Fibroblast of the conjunctiva (primary cell): ENCODE measurements around the gene PLXNB3.
A peak's percentile ranks its signal among the peaks of the same experiment; 100 is the strongest.

Experiments
- DNase-seq: peaks from one replicate; pipeline ENCODE4 v3.0.0-alpha.2; 2010; ENCODE audit warnings: low read depth

PLXNB3 gene

DNA sequence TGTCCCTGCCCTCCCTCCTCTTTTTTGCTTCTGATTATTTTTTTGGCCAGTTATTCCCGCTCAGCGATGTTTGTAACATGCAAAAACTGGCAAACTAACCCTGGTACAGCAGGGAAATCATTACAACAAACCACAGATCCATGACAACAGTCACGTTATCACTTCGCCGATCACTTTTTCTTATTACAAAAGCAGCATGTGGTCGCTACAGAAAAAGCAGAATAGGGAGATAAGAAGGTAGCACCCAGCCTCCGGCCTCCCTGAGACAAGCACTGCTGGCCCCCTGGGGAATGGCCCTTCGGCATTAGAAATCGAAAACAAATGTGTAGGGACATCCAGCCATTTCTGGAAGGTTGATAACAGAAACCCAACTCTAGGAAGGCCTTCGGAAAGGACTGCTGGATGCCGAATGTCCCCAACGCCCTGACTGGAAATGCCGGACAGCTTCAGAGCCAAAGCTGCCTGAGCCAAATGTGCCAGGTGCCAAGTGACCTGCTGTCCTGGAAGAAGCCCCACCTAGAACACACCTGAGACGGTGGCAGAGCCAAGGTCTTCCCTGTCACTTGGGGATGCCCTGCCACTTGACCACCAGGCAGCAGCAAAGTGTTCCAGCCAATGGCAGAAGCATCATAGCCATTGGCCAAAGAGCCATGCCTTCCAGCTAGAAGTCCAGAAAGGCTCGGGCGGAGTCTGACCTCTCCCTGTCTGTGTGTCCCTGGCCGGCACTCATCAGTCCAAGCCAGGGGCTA lies 27.2 kb downstream of the PLXNB3 start:
- DNase-seq, result no peak

DNA sequence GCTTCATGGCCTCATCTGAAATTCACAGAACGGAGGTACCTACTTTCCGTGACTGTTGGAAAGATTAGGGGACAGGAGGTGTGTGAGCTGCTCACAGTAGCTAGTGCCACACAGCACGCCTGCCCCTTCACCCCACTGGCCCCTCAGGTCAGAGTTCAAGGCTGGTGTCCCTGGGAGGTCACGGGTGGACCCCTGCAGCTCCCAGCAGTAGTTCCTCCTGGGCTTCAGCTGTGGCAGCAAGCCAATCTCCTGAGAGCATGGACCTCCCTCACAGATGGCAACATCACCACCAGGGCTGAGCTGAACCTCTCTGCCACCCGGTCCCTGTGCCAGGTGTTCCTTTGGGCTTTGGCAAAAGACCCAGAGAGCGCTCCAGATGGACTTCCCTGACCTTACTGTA lies 28.3 kb downstream of the PLXNB3 start:
- no peak for DNase-seq

- no peak for DNase-seq
Measured at GRCh38 chrX:153793291-153793690, 29.2 kb downstream of the PLXNB3 start.

- DNase-seq, result peak; percentile 94
Measured at GRCh38 chrX:153794018-153794896, 30.2 kb downstream of the PLXNB3 start, which contains the start of the genes IDH3G and SSR4. Gene IDH3G (minus strand): TSS chrX:153794375. CDS start chrX:153794326, 49 bp downstream. Gene SSR4 (plus strand): TSS chrX:153794668. CDS start chrX:153794688, 20 bp downstream.

DNA sequence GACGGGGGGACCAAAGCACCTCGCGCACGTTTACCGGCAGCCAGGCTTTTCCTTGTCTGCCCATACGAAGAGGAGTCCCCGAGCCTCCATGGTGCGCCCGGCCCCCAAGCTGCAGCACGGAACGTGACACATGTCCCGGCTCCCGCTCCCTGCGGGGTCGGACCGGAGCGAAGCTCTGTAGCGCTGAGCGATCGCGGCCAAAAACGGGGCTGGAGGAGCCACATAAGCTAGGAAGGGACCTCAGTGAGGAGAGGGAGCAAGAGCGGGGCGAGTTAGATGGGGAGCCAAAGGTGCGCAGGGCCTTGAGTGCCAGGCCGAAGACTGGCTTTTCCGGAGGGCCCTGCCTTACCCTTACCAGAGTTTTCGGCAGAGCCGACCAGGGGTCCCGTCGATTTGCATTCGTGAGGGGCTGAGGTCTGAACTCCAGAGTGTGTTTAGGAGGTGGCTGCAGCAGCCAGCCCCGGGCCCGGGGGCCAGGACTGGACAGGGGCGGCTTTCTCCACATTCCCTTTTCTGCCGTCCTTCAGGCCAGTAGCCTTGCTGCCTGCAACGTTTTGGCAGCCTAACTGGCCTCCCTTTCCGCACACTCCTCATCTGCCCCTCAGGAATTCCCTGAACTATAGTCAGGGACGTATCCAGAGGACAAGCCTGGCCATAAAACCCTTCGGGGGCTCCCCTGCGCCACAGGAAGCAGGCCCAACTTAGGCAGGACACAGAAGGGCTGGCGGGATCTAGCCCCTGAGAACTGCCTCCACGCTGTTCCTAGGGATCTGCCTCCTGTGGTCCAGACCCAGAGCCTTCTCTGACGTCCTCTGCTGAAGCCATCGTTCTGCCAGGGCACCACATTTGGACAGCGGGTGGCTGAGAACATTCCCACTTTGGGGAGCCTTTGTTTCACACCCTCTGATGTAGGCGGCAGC lies 31.1 kb downstream of the PLXNB3 start:
- no peak for DNase-seq

DNA sequence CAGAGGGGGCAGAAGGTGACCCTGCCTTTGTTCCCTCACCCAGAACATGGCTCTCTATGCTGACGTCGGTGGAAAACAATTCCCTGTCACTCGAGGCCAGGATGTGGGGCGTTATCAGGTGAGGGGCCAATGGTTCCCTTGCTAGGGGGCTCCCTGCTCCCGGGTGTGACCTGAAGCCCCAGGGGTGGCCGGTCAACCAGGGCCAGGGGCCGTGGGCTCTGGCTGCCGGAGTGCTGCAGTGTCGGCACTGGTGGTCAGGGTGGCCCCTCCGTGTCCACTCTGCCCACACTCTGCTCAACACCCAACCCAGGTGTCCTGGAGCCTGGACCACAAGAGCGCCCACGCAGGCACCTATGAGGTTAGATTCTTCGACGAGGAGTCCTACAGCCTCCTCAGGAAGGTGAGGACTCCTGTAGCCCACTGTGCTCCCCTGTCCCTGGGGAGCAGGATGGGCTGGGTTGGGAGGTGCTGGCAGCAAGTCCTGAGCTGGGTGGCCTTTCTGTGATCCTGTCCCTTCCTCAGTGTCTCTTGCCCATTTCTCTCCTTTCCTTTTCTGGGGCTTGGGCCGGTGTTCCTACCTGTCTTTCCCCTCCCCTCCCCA lies 33.5 kb downstream of the PLXNB3 start:
- no peak for DNase-seq

DNA sequence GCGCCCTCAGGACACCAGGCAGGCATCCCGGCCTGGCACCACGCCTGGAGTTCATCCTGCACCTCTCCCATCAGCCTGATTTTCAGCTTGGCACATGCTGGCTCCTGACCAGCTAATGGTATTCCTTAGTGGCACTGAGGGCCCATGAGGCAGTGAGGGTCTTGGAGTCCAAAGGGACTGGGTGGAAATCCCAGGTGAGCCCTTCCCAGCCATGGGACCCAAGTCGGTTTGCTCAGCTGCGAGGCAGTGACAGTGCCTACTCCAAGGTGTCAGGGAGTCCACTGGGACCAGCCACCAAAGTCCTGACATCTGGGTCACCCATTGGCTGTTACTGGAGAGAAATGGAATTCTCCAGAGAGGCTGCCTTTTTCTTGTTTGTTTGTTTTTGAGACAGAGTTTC lies 35.3 kb downstream of the PLXNB3 start:
- DNase-seq, result no peak

DNA sequence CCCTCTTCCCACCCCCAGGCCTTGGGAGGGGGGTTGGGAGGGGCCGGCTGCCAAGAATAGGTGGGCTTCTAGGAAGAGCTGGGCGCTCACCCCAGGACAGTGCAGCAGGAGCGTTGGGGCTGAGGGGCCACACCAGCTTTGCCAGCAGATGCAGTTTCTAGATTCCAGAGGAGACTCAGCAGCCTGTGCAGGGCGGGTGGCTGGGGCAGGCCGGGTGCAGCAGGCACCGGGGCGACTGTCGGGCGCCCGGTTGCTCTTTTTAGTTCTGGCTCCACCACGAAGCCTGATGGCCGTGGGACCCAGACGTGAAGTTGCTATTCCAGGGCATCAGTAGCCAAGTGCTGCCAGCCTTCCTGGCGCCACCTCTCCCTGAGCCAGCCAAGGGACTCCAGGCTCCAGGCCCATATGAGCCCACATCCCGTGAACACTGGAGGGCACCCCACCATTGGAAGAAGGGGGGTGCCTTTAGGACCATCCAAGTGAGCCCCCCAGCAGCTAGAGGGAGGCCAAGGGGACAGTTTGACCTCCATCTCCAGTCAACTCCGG lies 36.2 kb downstream of the PLXNB3 start:
- DNase-seq, result no peak

GRCh38 chrX:153800746-153801145 lies 36.7 kb downstream of the PLXNB3 start:
- DNase-seq, result no peak

DNA sequence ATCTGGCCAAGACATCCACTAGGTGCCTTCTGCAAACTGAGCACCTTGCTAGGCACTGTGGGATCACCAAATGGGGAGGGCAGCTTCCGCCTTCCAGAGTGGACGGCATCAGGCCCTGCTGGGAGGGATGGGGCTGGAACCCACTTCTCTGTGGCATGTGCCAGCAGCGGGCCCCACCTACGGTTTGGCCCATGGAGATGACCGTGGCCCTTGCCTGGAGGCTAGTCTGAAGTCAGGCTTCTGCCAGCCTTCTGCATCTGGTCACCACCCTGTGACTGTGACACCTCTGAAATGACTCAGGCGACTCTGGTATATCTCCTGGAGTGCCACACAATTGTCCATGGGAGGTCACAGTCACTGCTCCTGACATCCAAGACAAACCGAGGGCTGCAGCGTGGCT lies 37.6 kb downstream of the PLXNB3 start:
- no peak for DNase-seq

GRCh38 chrX:153802513-153803045 lies 38.5 kb downstream of the PLXNB3 start:
- DNase-seq, result no peak

DNA sequence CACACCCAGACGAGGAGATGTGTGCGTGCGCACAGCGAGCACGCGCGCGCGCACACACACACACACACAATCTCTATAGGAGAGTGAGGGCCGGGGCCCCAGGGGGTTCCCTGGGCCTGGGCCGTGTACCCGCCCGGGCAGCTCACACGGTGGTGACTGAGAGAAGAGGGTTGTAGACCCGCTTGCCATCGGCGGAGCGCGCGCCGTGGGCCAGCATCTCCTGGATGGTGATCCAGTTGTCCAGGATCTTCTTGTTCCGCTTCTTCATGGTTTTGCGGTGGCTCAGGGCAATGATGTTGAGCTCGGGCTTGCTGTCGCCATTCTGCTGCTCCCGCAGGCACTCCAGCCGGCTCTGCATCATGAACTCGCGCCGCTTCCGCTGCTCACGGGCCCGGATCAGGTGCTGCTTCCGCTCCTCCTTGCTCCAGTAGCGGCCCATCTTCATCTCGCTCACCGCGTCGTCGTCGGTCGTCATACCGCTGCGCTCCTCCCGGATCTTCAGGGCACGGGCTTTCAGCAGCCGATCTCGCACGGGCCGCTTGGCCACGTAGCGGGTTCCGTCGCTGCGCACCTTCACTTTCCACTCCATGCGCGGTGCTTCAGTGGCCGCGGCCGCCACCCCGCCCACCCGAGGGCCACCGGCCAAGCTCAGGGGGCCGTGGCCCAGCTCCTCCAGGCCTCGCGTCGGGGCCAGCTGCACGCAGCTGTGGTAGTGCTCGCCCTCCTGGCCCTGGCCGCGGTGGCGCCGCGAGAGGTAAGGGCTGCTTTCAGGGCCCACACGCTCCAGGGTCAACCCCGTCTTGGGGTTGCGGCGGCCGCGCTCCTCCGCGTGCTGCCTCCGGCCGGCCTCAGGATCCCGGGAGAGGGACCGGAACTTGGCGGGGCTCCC lies 39.4 kb downstream of the PLXNB3 start:
- no peak for DNase-seq

- DNase-seq, result no peak
Measured at GRCh38 chrX:153804100-153804595, 40.1 kb downstream of the PLXNB3 start.

GRCh38 chrX:153804621-153805020 lies 40.6 kb downstream of the PLXNB3 start:
- no peak for DNase-seq

DNA sequence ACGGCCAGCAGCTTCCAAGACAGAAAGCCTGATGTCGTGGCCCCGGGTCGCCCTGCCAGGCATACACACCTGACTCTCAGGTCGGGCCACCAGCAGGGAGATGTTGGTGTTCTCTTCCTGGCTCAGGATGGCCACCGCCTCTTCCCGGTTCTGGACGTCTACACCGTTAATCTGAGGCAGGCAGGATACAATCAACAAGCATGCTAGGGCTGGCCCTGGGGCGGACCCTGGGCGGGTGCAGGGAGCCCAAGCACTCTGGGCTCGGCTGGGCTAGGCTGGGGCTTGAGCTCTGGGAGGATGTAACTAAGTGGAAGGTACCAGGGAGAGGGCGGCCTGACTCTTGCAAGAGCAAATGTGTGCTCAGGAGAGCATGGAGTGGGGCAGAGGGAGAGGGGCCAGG lies 41.4 kb downstream of the PLXNB3 start:
- DNase-seq, result no peak

DNA sequence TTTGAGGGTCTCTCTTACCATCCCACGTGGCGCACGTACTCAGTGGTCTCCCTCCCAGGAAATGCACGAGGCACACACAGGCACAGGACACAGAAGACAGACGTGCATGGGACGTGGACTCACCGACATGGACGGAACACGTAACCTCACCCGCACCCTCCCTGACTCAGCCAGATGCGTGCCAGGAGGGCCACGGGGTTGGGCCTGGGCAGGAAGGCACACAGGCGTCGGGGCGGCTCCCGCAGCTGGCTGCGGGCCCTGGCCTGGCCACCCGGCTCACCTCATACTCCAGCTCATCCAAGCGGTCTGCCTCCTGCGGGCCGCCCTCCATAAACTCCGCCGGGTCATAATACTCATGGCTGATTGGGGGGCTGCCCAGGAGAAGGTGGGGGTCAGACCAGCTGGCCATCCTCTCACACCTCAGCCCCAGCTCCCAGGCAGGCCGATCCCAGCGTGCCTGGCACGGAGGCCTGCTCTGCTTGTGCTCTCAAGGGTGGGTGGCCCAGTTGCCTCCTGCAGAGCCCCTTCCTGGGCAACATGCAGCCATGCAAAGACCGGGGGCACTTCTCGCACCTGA lies 43.0 kb downstream of the PLXNB3 start:
- no peak for DNase-seq

DNA sequence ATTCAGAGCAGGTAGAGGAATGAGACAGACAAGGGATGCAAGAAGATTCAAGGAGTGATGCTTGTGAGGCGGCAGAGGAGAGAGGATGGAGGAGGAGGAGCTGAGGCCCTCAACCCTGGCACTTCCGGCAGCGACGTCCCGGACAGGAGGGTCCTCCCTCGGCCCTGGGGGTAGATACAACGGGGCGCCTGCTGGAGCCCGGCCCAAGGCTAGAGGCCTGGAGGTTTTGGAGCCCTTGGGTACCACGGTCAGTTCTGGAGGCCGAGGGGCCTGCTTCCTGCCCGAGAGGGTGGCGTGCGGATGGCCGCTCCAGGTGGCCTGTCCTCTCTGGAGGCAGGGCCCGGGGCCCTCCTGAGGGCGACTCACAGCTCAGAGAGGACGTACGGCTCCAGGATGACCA lies 43.9 kb downstream of the PLXNB3 start:
- no peak for DNase-seq

DNA sequence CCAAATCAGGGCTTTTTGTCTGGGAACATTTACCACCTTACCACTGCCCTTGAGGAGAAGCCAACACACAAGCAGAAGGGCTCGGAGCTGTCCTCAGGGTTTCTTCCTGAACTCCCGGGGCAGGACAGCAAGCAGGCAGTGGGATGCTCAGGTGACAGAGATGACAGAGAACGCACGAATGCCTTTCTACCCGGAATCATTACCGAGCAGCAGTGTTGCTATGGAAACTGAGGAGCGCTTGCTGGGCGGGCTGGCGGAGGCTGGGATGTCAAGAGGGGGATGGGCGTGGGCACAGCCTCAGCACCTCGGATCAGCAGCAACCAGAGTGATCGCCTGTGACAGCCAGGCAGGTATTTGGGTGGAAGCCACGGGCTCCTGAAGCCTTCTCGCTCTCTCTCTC lies 48.2 kb downstream of the PLXNB3 start:
- DNase-seq, result no peak

DNA sequence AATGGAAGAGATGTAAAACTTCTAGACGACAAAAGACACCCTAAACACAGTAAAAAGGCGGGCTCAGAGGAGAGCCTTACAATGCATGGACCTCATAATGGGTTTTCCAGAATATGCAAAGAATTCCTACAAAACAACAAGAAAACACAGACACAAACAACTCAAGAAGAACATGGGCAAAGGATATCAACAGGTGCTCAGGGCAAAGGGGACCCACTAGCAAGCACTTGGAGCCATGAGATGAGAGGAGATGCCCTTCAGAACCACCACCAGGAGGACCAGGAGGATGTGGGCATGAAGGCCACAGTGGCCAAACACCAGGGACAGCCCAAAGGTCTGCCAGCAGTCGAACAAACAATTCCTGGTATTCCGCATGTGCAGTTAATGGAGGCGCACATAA lies 49.1 kb downstream of the PLXNB3 start:
- DNase-seq, result no peak
